ENCODE measurements around the gene JMJD1C.
"Not testable (repeated sequence)": the region's sequence is repeated elsewhere in the genome, so short reads cannot be mapped to it uniquely, and the experiment has no call there.

JMJD1C gene

GRCh38 chr10:63365976-63366765, 99.6 kb downstream of the JMJD1C start:
- no peak for DNase-seq (ENCODE audit: low read depth in 2 of 2)

- DNase-seq (ENCODE audit: low read depth in 2 of 2): no peak
Measured at GRCh38 chr10:63364918-63365317, 100.9 kb downstream of the JMJD1C start.

GRCh38 chr10:63363951-63364350, 101.8 kb downstream of the JMJD1C start:
- no peak for DNase-seq (ENCODE audit: low read depth in 2 of 2)

GRCh38 chr10:63355682-63356081, 110.1 kb downstream of the JMJD1C start:
- no peak for DNase-seq (ENCODE audit: low read depth in 2 of 2)

GRCh38 chr10:63352976-63353375, 112.8 kb downstream of the JMJD1C start:
- DNase-seq (ENCODE audit: low read depth in 2 of 2): no peak

- no peak for DNase-seq (ENCODE audit: low read depth in 2 of 2)
Measured at GRCh38 chr10:63348245-63348850, 117.4 kb downstream of the JMJD1C start.

GRCh38 chr10:63346015-63346441, 119.7 kb downstream of the JMJD1C start:
- DNase-seq (ENCODE audit: low read depth in 2 of 2): no peak

- no peak for DNase-seq (ENCODE audit: low read depth in 2 of 2)
Measured at GRCh38 chr10:63344269-63344668, 121.5 kb downstream of the JMJD1C start.

GRCh38 chr10:63343476-63343875, 122.3 kb downstream of the JMJD1C start:
- no peak for DNase-seq (ENCODE audit: low read depth in 2 of 2)

- DNase-seq (ENCODE audit: low read depth in 2 of 2): not testable (repeated sequence)
Measured at GRCh38 chr10:63339640-63340039, 126.1 kb downstream of the JMJD1C start.

GRCh38 chr10:63337455-63338251, 128.1 kb downstream of the JMJD1C start:
- DNase-seq (ENCODE audit: low read depth in 2 of 2): no peak

GRCh38 chr10:63331586-63331985, 134.2 kb downstream of the JMJD1C start:
- no peak for DNase-seq (ENCODE audit: low read depth in 2 of 2)

- DNase-seq (ENCODE audit: low read depth in 2 of 2): no peak
Measured at GRCh38 chr10:63324495-63324854, 141.3 kb downstream of the JMJD1C start.

- DNase-seq (ENCODE audit: low read depth in 2 of 2): no peak
Measured at GRCh38 chr10:63323701-63324494, 141.9 kb downstream of the JMJD1C start.

- DNase-seq (ENCODE audit: low read depth in 2 of 2): no peak
Measured at GRCh38 chr10:63320683-63321082, 145.1 kb downstream of the JMJD1C start.

GRCh38 chr10:63319231-63319630, 146.5 kb downstream of the JMJD1C start:
- DNase-seq (ENCODE audit: low read depth in 2 of 2): no peak

- no peak for DNase-seq (ENCODE audit: low read depth in 2 of 2)
Measured at GRCh38 chr10:63318491-63318890, 147.3 kb downstream of the JMJD1C start.

- no peak for DNase-seq (ENCODE audit: low read depth in 2 of 2)
Measured at GRCh38 chr10:63314020-63314419, 151.8 kb downstream of the JMJD1C start.

- DNase-seq (ENCODE audit: low read depth in 2 of 2): no peak
Measured at GRCh38 chr10:63313066-63313717, 152.6 kb downstream of the JMJD1C start.

GRCh38 chr10:63308628-63309027, 157.1 kb downstream of the JMJD1C start:
- no peak for DNase-seq (ENCODE audit: low read depth in 2 of 2)

- DNase-seq (ENCODE audit: low read depth in 2 of 2): no peak
Measured at GRCh38 chr10:63304146-63304545, 161.6 kb downstream of the JMJD1C start.
